ENCODE results near the gene JUND. TPM values are rescaled to one million over a fixed set of nuclear protein-coding genes. Genes with fewer than 3 reads are reported as not detected.
A peak's percentile ranks its signal among the peaks of the same experiment; 100 is the strongest.

JUND gene
- polyA plus RNA-seq, 1 of the 3 experiments (the other 2 are of a cell fraction) = 115 TPM

GRCh38 chr19:18308948-18309325 is 27.5 kb upstream of the JUND start:
- ChIA-PET CTCF (interaction anchor here (0.8 kb wide), 1 partner anchor 16 kb away, joined by 3 read pairs; no protein-coding TSS in a partner anchor), POLR2A (interaction anchor here (1.1 kb wide), 1 partner anchor 9 kb away, joined by 3 read pairs; no protein-coding TSS in a partner anchor)
- Histone ChIP-seq H3K9me3 (no peaks in the 10 kb centered on the region), H3K9ac (no peak overlapping the region), H2AFZ (ENCODE audit: low read depth) (no peak overlapping the region), H4K20me1 (ENCODE audit: insufficient read depth) (no peaks in the 10 kb centered on the region), H3K9me2 (no peaks in the 10 kb centered on the region), H3K36me3 (replicated peaks in 1 of 2; ENCODE audit: control insufficient read depth in 1 of 2, insufficient read depth in 2 of 2, low read length in 1 of 2) (peaks cover 5 to 49% of the 10 kb centered on the region in 2 experiments), H3K4me3 (ENCODE audit: low read depth in 2 of 2, low read length in 1 of 2) (no peak overlapping the region), H3K79me2 (ENCODE audit: insufficient read depth) (no peaks in the 10 kb centered on the region; the same call in 1 of the 2 replicates), H3K27ac (ENCODE audit: low read depth in 2 of 2, low read length in 1 of 2) (no peak overlapping the region), H3K27me3 (ENCODE audit: insufficient read depth) (no peaks in the 10 kb centered on the region), H3K4me1 (ENCODE audit: control insufficient read depth in 1 of 2, insufficient read depth in 2 of 2, low read depth in 1 of 2, low read length in 1 of 2) (peaks cover 17 to 19% of the 10 kb centered on the region in 2 experiments; a peak in 3 of 4 replicates), H3F3A (replicated peaks; ENCODE audit: insufficient read depth) (peaks cover 16% of the 10 kb centered on the region), H3K4me2 (no peak overlapping the region)
- 100% methylated on average over 1 of the region's 7 CpGs for WGBS (ENCODE audit: low lambda C conversion rate)
- DNase-seq = no peak
- TF ChIP-seq ZBTB33 (IDR thresholded peaks at IDR 0.05; ENCODE audit: borderline replicate concordance, low read depth) (no peak), EP300 (IDR thresholded peaks at IDR 0.05; ENCODE audit: borderline replicate concordance in 1 of 2, low read depth in 1 of 2, low read length in 1 of 2) (no peak), FOXM1 (IDR thresholded peaks at IDR 0.05; ENCODE audit: low read depth) (no peak)

GRCh38 chr19:18308051-18308947 is 26.9 kb upstream of the JUND start:
- H3K27me3 ChIP-seq (ENCODE audit: insufficient read depth) = no peaks in the 10 kb centered on the region
- no peak overlapping the region for H2AFZ ChIP-seq (ENCODE audit: low read depth)
- CTCF ChIA-PET = interaction anchor here (0.7 to 0.8 kb wide), 2 partner anchors 16 to 29 kb away, joined by 3 read pairs; no protein-coding TSS in a partner anchor
- no peaks in the 10 kb centered on the region; the same call in 1 of the 2 replicates for H3K79me2 ChIP-seq (ENCODE audit: insufficient read depth)
- POLR2A ChIA-PET = interaction anchor here (1.1 kb wide), 1 partner anchor 10 kb away, joined by 3 read pairs; no protein-coding TSS in a partner anchor
- peak; percentile 11 for DNase-seq
- H3K4me2 ChIP-seq = no peak overlapping the region
- no peaks in the 10 kb centered on the region for H4K20me1 ChIP-seq (ENCODE audit: insufficient read depth)
- TF ChIP-seq, protein P1, sequence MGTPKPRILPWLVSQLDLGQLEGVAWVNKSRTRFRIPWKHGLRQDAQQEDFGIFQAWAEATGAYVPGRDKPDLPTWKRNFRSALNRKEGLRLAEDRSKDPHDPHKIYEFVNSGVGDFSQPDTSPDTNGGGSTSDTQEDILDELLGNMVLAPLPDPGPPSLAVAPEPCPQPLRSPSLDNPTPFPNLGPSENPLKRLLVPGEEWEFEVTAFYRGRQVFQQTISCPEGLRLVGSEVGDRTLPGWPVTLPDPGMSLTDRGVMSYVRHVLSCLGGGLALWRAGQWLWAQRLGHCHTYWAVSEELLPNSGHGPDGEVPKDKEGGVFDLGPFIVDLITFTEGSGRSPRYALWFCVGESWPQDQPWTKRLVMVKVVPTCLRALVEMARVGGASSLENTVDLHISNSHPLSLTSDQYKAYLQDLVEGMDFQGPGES (IDR thresholded peaks at IDR 0.05; ENCODE audit: low read depth, low read length) = no peak
- TF ChIP-seq EP300 (IDR thresholded peaks at IDR 0.05; ENCODE audit: borderline replicate concordance in 1 of 2, low read depth in 1 of 2, low read length in 1 of 2) (no peak), GATA2 (CRISPR knock-in tag; IDR thresholded peaks at IDR 0.05) (no peak), RXRA (IDR thresholded peaks at IDR 0.05; ENCODE audit: borderline replicate concordance, low read depth) (no peak), YY1 (IDR thresholded peaks at IDR 0.05; ENCODE audit: low read depth) (no peak), RFX5 (IDR thresholded peaks at IDR 0.05; ENCODE audit: low read length) (no peak), FOXM1 (IDR thresholded peaks at IDR 0.05; ENCODE audit: low read depth) (no peak), RAD21 (IDR thresholded peaks at IDR 0.05; ENCODE audit: low read length) (no peak), FOSL2 (IDR thresholded peaks at IDR 0.05; ENCODE audit: borderline replicate concordance, low read depth) (no peak), TCF12 (IDR thresholded peaks at IDR 0.05) (no peak), FOXJ3 (CRISPR knock-in tag; IDR thresholded peaks at IDR 0.05) (no peak), RCOR1 (IDR thresholded peaks at IDR 0.05; ENCODE audit: low read length) (no peak), MXI1 (IDR thresholded peaks at IDR 0.05; ENCODE audit: low read depth, low read length) (no peak), TAF1 (IDR thresholded peaks at IDR 0.05; ENCODE audit: borderline replicate concordance, low read depth, low read length) (no peak), EZH2phosphoT487 (IDR thresholded peaks at IDR 0.05; ENCODE audit: borderline replicate concordance, low read depth) (no peak), TEAD4 (IDR thresholded peaks at IDR 0.05; ENCODE audit: borderline replicate concordance, insufficient read depth) (no peak)
- TF ChIP-seq, protein P2, sequence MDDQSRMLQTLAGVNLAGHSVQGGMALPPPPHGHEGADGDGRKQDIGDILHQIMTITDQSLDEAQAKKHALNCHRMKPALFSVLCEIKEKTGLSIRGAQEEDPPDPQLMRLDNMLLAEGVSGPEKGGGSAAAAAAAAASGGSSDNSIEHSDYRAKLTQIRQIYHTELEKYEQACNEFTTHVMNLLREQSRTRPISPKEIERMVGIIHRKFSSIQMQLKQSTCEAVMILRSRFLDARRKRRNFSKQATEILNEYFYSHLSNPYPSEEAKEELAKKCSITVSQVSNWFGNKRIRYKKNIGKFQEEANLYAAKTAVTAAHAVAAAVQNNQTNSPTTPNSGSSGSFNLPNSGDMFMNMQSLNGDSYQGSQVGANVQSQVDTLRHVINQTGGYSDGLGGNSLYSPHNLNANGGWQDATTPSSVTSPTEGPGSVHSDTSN (IDR thresholded peaks at IDR 0.05) = no peak
- TF ChIP-seq, protein P3, sequence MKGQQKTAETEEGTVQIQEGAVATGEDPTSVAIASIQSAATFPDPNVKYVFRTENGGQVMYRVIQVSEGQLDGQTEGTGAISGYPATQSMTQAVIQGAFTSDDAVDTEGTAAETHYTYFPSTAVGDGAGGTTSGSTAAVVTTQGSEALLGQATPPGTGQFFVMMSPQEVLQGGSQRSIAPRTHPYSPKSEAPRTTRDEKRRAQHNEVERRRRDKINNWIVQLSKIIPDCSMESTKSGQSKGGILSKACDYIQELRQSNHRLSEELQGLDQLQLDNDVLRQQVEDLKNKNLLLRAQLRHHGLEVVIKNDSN (IDR thresholded peaks at IDR 0.05; ENCODE audit: borderline replicate concordance, low read depth) = no peak
- no peak overlapping the region for H3K9ac ChIP-seq
- H3K9me2 ChIP-seq = no peaks in the 10 kb centered on the region
- H3K27ac ChIP-seq (ENCODE audit: low read depth in 2 of 2, low read length in 1 of 2) = no peak overlapping the region; a peak in 1 of 4 replicates
- H3K4me3 ChIP-seq (ENCODE audit: low read depth in 2 of 2, low read length in 1 of 2) = no peak overlapping the region
- WGBS (ENCODE audit: low lambda C conversion rate) = 91% methylated on average over 7 of the region's 20 CpGs
- peaks cover 18 to 22% of the 10 kb centered on the region in 2 experiments; a peak in 3 of 4 replicates for H3K4me1 ChIP-seq (ENCODE audit: control insufficient read depth in 1 of 2, insufficient read depth in 2 of 2, low read depth in 1 of 2, low read length in 1 of 2)
- peaks cover 18% of the 10 kb centered on the region for H3F3A ChIP-seq (replicated peaks; ENCODE audit: insufficient read depth)
- peaks cover 0 to 49% of the 10 kb centered on the region in 2 experiments for H3K36me3 ChIP-seq (replicated peaks in 1 of 2; ENCODE audit: control insufficient read depth in 1 of 2, insufficient read depth in 2 of 2, low read length in 1 of 2)
- no peaks in the 10 kb centered on the region for H3K9me3 ChIP-seq
